ENCODE measurements around the gene MSMB.
"Not testable (repeated sequence)": the region's sequence is repeated elsewhere in the genome, so short reads cannot be mapped to it uniquely, and the experiment has no call there.

The MSMB gene, protein sequence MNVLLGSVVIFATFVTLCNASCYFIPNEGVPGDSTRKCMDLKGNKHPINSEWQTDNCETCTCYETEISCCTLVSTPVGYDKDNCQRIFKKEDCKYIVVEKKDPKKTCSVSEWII

GRCh38 chr10:46046261-46046660 is at the start of gene MSMB:
TSS of gene MSMB (minus strand) at chr10:46046269. CDS start at chr10:46046237, 32 bp downstream.
- no peak for DNase-seq

DNA sequence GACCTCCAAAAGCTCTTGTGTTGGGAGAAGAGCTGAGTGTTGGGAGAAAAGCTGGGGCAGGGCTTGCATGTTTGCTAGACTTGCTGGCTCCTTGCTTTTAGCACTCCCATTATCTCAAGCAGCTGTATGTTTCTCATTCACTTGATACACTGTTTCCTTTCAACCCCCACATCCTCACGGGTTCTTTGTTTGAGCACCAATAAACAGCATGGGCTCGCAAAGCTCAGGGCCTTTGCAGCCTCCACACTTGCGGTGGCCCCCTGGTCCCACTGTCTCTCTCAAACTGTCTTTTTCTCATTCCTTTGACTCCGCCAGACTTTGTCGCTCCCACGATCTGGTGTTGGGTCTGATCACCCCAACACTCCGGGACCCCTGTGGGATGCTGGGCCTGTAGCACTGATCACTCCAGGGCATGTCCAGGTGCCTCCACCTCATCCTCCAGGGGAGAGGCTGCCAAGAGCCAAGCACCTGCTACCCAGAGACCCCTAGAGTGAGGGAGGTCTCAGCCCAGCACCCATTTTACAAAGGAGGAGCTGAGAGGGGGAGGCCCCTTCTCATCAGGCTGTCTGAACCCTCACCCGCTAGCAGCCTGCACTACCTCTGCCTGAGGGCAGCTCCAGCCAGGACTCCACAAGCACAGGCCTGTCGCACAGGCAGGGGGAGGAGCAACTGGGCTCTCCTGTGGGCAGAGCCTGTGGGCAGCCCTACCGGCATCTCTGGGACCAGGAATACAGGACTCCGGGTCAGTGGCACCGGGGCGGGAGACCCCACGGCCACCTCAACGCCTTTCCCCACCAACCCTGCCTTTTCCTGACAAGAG is 49.1 kb upstream of the MSMB start:
- no peak for DNase-seq

GRCh38 chr10:46094197-46094500 is 48.1 kb upstream of the MSMB start:
- no peak for DNase-seq

GRCh38 chr10:46093316-46094196 is 47.5 kb upstream of the MSMB start:
- not testable (repeated sequence) for DNase-seq

- DNase-seq: no peak
These were observed 46.5 kb upstream of the MSMB start for GRCh38 chr10:46092524-46093081.

DNA sequence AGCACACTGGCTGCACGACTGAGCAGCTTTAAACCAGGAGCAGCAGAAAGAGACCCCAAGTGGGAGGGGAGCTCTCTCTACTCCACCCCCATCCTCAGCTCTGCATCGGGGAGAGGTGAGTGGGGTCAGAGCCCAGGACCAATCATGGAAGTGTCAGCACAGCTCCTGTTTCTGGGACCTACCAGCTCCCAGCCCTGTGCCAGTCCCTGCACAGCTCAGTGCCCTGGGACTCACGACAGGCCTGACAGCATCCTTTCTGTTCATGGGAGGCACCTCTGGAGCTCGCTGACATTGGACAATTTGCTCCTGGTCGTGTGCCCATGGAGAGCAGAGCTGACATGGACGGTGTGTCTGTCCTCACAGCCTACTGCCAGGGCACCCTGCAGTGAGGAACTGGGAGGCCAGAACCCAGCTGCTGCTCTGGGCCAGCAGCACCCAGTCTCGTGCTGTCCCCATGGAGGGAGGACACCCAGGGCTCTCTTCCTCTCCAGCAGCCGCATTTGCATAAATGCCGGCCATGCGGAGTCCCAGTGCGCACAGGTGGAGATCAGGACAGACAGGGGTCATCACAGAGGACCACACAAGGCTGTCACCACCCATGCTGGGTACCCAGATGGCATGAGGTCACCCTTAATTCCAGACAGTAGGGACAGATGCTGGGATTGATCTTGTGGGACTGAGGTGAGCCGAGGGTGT is 45.9 kb upstream of the MSMB start:
- no peak for DNase-seq

DNA sequence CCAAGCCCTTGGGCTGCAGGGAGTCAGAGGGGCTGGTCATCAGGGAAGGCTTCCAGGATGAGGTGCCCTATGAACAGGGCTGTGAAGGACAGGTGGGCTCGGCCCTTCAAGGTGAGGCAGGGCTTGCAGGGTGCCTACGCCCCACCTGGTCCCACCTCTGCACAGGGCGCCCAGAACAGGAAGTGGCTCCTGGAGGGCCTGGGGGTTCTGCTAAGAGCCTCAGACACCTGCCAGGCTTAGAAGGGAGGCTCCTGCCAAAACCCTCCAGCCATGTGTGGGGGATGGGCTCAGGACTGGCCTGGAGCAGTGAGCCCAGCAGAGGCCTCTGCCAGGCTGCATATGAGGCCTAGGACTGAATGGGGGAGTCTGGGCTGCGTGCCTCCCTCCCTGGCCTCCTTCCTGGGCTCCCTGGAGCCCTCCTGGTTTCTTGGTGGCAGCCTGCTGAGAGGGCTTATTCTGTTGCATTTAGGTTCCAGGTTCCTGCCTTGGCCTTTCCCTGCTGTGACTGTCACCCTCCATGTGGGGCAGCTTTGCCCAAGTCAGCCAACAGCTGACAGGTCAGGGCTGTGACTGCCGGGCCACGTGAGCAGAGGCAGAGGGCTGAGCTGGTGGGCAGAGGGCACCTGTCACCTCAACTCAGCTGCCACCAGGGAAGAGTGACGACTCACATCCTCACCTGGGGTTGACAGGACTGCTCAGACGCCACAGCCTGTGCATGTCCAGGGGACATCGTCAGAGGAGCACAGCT is 45.2 kb upstream of the MSMB start:
- no peak for DNase-seq

DNA sequence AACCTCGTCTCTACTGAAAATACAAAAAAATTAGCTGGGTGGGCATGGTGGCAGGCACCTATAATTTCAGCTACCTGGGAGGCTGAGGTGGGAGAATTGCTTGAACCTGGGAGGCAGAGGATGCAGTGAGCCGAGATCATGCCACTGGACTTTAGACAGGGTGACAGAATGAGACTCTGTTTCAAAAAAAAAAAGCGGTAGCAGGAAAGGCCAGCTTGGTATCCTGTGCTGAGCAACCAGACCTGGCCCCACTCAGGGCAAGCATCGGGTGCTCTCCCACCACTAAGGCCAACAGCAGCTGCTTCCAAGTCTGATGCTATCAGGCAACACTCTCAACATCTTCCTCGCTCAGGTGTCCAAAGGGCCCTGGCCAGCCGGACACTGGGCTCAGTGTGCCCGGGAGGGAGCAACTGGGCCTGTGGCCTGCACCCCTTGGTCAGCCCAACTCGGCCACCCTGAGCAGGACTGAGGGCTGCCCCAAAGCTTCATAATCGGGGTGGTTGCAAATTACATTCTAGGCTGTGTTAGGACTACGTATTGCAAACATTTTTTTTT is 44.3 kb upstream of the MSMB start:
- no peak for DNase-seq

DNA sequence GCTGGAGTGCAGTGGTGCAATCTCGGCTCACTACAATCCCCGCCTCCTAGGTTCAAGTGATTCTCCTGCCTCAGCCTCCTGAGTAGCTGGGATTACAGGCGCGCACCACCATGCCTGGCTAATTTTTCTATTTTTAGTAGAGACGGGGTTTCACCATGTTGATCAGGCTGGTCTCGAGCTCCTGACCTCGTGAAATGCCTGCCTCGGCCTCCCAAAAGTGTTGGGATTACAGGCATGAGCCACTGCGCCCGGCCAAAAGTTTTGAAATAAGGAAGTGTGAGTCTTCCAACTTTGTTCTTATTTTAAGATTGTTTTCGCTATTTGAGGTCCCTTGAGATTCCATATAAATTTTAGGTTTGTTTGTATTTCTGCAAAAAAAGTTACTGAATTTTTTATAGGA is 41.3 kb upstream of the MSMB start:
- DNase-seq: not testable (repeated sequence)

DNA sequence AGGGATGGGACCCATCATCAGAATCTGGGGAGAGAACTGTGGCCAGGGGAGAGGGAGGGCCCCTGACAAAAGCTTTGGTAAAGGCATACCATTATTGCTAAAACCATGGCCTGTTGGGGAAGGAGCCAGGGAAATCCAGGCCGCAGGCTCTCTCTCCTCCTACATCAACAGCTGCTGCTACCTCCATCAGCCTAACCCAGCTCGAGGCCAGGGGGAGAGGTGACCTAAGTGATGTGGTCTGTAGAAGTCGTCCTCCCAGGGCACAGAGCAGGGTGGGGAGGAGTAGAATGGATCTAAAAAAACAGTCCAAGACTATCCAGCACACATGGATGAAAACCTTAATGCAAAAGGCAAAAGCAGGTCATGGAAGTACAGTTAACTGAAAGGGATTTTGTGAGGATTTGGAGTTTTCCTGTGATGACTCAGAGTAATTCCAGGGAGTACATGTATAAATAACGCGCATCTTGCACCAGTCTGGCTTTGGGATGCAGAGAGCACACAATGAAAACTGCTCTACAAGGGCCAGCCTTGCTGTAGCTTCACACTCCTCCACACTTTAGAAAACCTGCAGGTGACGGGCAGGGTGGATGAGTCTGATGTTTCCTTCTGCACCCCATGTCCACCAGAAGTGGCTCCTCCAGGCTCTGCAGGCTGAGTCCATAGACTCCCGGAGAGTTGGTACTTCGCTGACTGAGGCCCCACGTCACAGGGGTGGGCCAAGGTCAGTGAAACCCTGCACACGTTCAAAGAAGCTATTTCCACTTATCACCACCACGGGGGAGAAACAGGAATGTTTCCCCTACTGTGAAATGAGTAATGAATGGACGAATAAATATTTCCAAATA is 38.5 kb upstream of the MSMB start:
- no peak for DNase-seq

GRCh38 chr10:46080886-46081285 is 34.8 kb upstream of the MSMB start:
- no peak for DNase-seq

GRCh38 chr10:46079831-46080585 is 33.9 kb upstream of the MSMB start:
- DNase-seq: no peak

- no peak for DNase-seq
These were observed 31.8 kb upstream of the MSMB start for GRCh38 chr10:46077731-46078413.

- no peak for DNase-seq
These were observed 31.1 kb upstream of the MSMB start for GRCh38 chr10:46077141-46077554.

DNA sequence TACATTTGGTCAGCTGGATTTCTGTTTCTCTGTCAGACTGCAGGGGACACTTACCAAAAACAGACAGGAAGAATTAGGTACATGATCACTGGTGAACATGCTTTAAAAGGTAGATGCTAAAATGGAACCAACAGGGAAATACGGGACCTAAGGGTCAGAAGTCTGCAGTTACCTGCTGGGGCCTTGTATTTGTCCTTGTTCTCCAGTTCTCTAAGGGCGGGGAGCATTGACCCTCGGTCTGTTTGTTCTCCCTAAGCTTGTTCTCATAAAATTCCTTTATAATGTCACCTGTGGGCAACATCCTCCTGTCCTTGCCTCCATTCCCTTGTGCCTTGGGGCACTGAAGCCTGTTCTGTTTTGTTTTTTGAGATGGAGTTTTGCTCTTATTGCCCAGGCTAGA is 29.8 kb upstream of the MSMB start:
- no peak for DNase-seq

DNA sequence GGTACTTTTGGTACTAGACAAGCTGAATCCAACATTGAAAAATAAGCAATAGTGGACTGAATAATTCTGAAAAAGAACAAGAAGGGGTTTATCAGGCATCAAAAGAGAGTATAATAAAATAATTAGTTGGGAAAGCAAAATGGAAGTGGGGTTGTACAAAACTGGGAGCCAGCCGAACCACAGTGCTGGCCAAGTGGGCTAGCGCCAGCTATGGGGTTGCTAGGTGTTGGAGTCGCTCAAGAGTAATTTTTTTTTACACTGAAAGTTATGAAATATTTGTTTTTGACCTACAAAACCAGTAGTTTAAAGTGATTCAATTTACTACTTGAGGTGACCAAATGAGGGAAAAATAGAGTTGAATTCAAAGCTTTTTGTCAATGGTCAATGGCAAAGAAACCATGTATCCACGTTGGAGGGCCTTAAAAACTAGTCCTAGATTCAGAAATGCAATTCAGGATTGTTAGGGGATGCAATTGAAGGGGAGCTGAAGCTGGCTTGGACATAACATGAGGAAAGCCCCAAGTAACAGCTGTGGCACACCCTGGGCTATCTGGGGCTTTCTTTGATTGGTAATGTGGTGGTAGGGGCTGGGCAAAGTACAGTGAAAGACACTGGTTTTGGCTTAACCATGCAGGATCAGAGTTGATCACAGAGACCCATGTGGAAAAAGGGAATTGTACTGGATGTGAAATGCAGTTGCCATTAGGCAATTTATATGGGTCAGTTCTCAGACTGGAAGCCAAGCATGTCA is 28.3 kb upstream of the MSMB start:
- DNase-seq: no peak

- DNase-seq: no peak
These were observed 27.5 kb upstream of the MSMB start for GRCh38 chr10:46073564-46073963.

DNA sequence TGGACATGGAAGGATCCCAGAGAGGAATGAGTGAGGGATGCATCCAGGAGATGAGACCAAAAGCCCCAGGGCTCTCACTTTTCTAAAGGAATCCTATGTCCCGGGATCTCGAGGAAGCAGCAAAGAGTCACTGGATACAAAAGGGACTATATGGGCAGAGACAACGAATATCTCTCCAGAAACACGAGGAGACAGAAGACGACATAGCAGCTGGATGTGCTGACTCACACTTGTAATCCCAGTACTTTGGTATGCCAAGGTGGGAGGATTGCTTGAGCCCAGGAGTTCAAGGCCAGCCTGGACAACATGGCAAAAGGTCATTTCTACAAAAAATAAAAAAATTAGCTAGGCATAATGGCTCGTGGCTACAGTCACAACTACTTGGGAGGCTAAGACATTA is 24.7 kb upstream of the MSMB start:
- DNase-seq: no peak
